ENCODE data around the gene DCAF10. TPM values are rescaled to one million over a fixed set of nuclear protein-coding genes. Genes with fewer than 3 reads are reported as not detected.

The DCAF10 gene
- total and polyA plus RNA-seq, 2 donors (not counting 1 experiment from before 2014, with no cell fraction given): 9.5 to 22.1 TPM

DNA sequence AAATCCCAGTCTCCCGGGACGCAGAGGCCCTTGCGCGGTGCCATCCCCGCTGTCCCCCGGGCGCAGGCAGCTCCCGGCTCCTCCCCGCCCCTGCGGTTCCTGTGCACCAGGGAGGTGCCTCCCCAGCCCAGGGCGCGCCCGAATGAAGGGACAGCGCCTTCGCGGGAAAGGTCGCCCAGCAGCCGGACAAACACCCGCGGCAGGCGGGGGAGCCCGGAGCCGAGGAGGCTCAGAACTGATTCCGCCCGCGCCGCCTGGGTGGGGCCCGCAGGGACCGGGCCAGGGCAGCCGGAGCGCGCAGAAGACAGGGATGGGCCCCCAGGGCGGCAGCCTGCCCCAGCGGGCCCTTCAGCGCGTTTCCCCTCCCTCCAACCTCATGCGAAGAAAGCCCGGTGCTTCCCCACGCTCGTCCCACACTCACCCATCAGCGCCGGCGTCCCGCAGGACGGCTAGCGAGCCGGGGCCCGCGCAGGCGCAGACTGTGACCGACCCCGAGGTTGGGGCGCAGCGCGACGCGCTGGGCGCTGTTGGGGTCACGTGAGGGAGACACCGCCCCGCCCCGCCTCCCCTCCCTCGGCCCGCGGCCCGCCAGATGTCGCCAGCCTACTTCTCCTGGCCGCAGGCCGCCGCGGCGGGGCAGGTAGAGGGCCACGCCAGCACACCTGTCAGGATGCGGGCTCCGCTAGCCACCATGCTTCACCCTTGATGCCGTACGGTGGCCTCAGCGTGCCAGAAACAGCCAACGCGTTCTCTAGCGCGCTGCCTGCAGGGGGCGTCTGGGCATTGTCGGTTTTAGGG lies 103.2 kb downstream of the DCAF10 start, which contains the start of gene SLC25A51:
Gene SLC25A51 (minus strand): TSS at position 481 of the 798 bp plus-strand sequence. CDS start 15,577 bp downstream, outside the sequence.
- H3K4me1 ChIP-seq (ENCODE audit: control insufficient read depth in 2 of 2, insufficient read depth in 2 of 2, low read length in 2 of 2): peaks cover 14 to 20% of the 10 kb centered on the region in 2 donors
- H2AFZ ChIP-seq (ENCODE audit: insufficient read depth, low read depth, low read length, poor library complexity, severe bottlenecking): peak within 1 kb of the TSS; percentile 93
- H3K9ac ChIP-seq (ENCODE audit: low read length): peak within 1 kb of the TSS; percentile 90
- H3K36me3 ChIP-seq (replicated peaks in 1 of 2; ENCODE audit: control extremely low read depth in 1 of 2, control insufficient read depth in 1 of 2, extremely low read depth in 1 of 2, insufficient read depth in 2 of 2, low read length in 1 of 2): peaks cover 2 to 6% of the 10 kb centered on the region in 2 experiments
- H3K9me3 ChIP-seq (ENCODE audit: control extremely low read depth in 1 of 3, control insufficient read depth in 2 of 3, insufficient read depth in 1 of 3, low read length in 2 of 3): peaks cover 0 to 5% (median 0%) of the 10 kb centered on the region in 3 donors
- H3K27ac ChIP-seq (ENCODE audit: low read length in 2 of 2): peak within 1 kb of the TSS; percentile 71 to 78
- peak; percentile 88 for ATAC-seq (ENCODE audit: low read depth)
- H4K20me1 ChIP-seq (ENCODE audit: control insufficient read depth, insufficient read depth, low read length, poor library complexity, severe bottlenecking): no peaks in the 10 kb centered on the region
- peak within 1 kb of the TSS; percentile 60 to 83 (median 79) for H3K4me3 ChIP-seq (ENCODE audit: control extremely low read depth in 1 of 5, extremely low read depth in 1 of 5, insufficient read depth in 1 of 5, low read depth in 2 of 5, low read length in 4 of 5)
- ChIA-PET POLR2A (interaction anchor here (0.6 to 1.1 kb wide), 3 partner anchors 438 to 1519 kb away, joined by 3 to 4 read pairs (median 4); partner anchors contain the start of gene ALDH1B1), CTCF (interaction anchor here (1.4 to 2.2 kb wide), 2 partner anchors 9 to 10 kb away, joined by 6 to 16 read pairs; no protein-coding TSS in a partner anchor)
- Mint-ChIP-seq H3K4me1 (peaks cover 20% of the 10 kb centered on the region), H3K27me3 (no peaks in the 10 kb centered on the region), H3K9me3 (ENCODE audit: insufficient read depth) (no peaks in the 10 kb centered on the region), H3K27ac (peak within 1 kb of the TSS; percentile 96), H3K4me3 (peak within 1 kb of the TSS; percentile 94)
- under 1% methylated on average over 84 of the region's 84 CpGs for WGBS (ENCODE audit: insufficient coverage)
- no peaks in the 10 kb centered on the region for H3K27me3 ChIP-seq (replicated peaks in 1 of 4; ENCODE audit: control extremely low read depth in 1 of 4, control insufficient read depth in 3 of 4, insufficient read depth in 4 of 4, low read length in 3 of 4)
- DNase-seq: peak; percentile 98
- intact Hi-C loops (cut with micrococcal nuclease): loop anchor here (1.0 to 5.0 kb wide), 6 partner anchors 102 to 439 kb away; partner anchors contain the start of genes DCAF10, FBXO10, POLR1E and SHB
- peak within 1 kb of the TSS; percentile 93 for H3K4me2 ChIP-seq (replicated peaks; ENCODE audit: low read depth, low read length, poor library complexity, severe bottlenecking)
- TF ChIP-seq, protein P1, sequence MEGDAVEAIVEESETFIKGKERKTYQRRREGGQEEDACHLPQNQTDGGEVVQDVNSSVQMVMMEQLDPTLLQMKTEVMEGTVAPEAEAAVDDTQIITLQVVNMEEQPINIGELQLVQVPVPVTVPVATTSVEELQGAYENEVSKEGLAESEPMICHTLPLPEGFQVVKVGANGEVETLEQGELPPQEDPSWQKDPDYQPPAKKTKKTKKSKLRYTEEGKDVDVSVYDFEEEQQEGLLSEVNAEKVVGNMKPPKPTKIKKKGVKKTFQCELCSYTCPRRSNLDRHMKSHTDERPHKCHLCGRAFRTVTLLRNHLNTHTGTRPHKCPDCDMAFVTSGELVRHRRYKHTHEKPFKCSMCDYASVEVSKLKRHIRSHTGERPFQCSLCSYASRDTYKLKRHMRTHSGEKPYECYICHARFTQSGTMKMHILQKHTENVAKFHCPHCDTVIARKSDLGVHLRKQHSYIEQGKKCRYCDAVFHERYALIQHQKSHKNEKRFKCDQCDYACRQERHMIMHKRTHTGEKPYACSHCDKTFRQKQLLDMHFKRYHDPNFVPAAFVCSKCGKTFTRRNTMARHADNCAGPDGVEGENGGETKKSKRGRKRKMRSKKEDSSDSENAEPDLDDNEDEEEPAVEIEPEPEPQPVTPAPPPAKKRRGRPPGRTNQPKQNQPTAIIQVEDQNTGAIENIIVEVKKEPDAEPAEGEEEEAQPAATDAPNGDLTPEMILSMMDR (IDR thresholded peaks at IDR 0.05): peak; percentile 82
- TF ChIP-seq EZH2 (IDR thresholded peaks at IDR 0.05; ENCODE audit: borderline replicate concordance, insufficient read depth, low read depth, low read length, poor library complexity, severe bottlenecking): no peak
- H3K79me2 ChIP-seq (ENCODE audit: control insufficient read depth, insufficient read depth, low read length): peaks cover 20% of the 10 kb centered on the region

Measured in B cell (primary cell).